Neural crest cell (in vitro differentiated cells): ENCODE results near the gene NDUFA13. TPM values are rescaled to one million over a fixed set of nuclear protein-coding genes. Genes with fewer than 3 reads are reported as not detected.

Experiments
- DNase-seq: peaks from one replicate; pipeline ENCODE4 v3.0.0; 2021; ENCODE audit warnings: low read depth, mixed read lengths, low spot score
- H3K27ac Mint-ChIP-seq: one replicate; pipeline ENCODE4 v1.8.0; 2021; ENCODE audit warnings: mild to moderate bottlenecking, mixed read lengths; ENCODE audit not compliant: unreplicated experiment
- H3K27me3 Mint-ChIP-seq: 2 replicates; pipeline ENCODE4 v1.8.0; 2021; ENCODE audit warnings: low read depth, mild to moderate bottlenecking, mixed read lengths
- H3K36me3 Mint-ChIP-seq: 2 replicates; pipeline ENCODE4 v1.8.0; 2021; ENCODE audit warnings: low read depth, mild to moderate bottlenecking, mixed read lengths
- H3K4me1 Mint-ChIP-seq: 2 replicates; pipeline ENCODE4 v1.8.0; 2021; ENCODE audit warnings: mixed read lengths
- H3K4me3 Mint-ChIP-seq: one replicate; pipeline ENCODE4 v1.8.0; 2021; ENCODE audit warnings: mild to moderate bottlenecking, mixed read lengths
- H3K9me3 Mint-ChIP-seq: 2 replicates; pipeline ENCODE4 v1.8.0; 2021; ENCODE audit warnings: mixed read lengths
- total RNA-seq: library from RNA; stranded (reverse); gene quantifications from 2 replicates; pipeline ENCODE4 v1.2.1, GENCODE V29; 2021
- TF ChIP-seq, protein P1 (sequence below): fragments of 200-600 bp; sonication (generic); conservative IDR thresholded peaks from 2 replicates; pipeline ENCODE4 v1.5.0; 2021; ENCODE audit warnings: antibody characterized with exemption, mild to moderate bottlenecking

The NDUFA13 gene
- total RNA-seq, 1 donor from 2014 or later = 389 TPM

DNA sequence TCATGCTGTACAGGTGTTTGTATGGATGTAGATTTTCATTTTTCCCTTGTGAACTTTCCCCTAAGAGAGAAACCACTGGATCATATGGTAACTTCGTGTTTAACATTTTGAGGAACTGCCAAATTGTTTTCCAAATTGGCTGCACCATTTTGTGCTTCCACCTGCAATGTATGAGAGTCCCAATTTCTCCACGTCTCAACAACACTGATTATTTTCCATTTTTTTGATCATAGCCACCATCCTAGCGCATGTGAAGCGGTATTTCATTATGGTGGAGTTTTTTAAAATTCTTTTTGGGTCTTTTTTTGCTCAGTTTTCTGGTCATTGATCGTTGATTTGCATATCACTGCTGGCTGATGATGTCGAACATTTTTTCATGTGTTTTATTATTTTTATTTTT is 5.0 kb downstream of the NDUFA13 start:
- Mint-ChIP-seq H3K27ac (no peak overlapping the region), H3K27me3 (peaks cover 1% of the 10 kb centered on the region), H3K4me1 (peaks cover 24% of the 10 kb centered on the region), H3K36me3 (peaks cover 9% of the 10 kb centered on the region), H3K9me3 (no peaks in the 10 kb centered on the region), H3K4me3 (peak overlapping the region; percentile 70)
- TF ChIP-seq, protein P1, sequence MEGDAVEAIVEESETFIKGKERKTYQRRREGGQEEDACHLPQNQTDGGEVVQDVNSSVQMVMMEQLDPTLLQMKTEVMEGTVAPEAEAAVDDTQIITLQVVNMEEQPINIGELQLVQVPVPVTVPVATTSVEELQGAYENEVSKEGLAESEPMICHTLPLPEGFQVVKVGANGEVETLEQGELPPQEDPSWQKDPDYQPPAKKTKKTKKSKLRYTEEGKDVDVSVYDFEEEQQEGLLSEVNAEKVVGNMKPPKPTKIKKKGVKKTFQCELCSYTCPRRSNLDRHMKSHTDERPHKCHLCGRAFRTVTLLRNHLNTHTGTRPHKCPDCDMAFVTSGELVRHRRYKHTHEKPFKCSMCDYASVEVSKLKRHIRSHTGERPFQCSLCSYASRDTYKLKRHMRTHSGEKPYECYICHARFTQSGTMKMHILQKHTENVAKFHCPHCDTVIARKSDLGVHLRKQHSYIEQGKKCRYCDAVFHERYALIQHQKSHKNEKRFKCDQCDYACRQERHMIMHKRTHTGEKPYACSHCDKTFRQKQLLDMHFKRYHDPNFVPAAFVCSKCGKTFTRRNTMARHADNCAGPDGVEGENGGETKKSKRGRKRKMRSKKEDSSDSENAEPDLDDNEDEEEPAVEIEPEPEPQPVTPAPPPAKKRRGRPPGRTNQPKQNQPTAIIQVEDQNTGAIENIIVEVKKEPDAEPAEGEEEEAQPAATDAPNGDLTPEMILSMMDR = no peak
- no peak for DNase-seq

GRCh38 chr19:19523177-19523576 is 7.2 kb downstream of the NDUFA13 start:
- H3K4me1 Mint-ChIP-seq = peaks cover 32% of the 10 kb centered on the region
- no peak overlapping the region for H3K27ac Mint-ChIP-seq
- no peak for DNase-seq
- no peaks in the 10 kb centered on the region for H3K27me3 Mint-ChIP-seq
- H3K36me3 Mint-ChIP-seq = peaks cover 8% of the 10 kb centered on the region
- H3K9me3 Mint-ChIP-seq = no peaks in the 10 kb centered on the region
- no peak overlapping the region for H3K4me3 Mint-ChIP-seq
- TF ChIP-seq, protein P1 = no peak

- peaks cover 8% of the 10 kb centered on the region for H3K36me3 Mint-ChIP-seq
Measured at GRCh38 chr19:19524053-19524452, 8.0 kb downstream of the NDUFA13 start.

DNA sequence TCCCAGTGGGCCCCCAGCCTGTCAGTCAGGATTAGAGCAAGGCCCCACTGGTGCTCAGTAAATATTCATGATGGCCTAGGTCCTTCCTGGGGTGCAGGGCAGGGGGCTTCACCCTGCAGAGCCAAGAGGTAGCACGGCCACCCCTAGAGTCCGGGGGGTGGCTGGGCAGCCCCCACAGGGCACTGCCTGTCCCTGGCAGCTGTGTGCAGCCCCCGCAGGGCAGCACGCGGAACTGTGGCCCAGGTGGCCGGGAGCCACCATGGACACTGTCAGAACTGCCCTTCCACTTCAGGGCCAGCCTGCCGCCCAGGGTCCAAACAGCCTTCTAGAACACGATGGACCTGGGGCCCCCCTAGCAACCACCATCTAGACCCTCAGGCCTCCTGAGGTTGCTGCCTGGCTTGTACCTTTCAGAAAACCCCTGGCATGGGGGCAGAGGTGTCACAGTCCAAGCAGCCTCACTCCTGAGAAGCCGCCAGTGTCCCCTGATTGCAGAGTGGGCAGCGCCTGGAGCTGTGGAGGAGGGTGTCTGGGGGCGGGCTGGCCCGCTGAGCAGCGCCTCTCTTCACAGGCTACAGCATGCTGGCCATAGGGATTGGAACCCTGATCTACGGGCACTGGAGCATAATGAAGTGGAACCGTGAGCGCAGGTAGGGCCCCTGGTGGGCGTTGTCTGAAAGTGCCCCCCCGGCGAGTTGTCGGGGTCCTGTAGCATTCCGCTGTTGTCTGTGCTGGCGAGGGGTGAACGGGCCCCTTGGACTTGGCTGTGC is 9.8 kb downstream of the NDUFA13 start:
- peaks cover 43% of the 10 kb centered on the region for H3K4me1 Mint-ChIP-seq
- no peaks in the 10 kb centered on the region for H3K27me3 Mint-ChIP-seq
- peaks cover 3% of the 10 kb centered on the region for H3K36me3 Mint-ChIP-seq
- TF ChIP-seq, protein P1 = no peak
- H3K27ac Mint-ChIP-seq = peak overlapping the region; percentile 50
- peak overlapping the region; percentile 68 for H3K4me3 Mint-ChIP-seq
- H3K9me3 Mint-ChIP-seq = no peaks in the 10 kb centered on the region
- no peak for DNase-seq

More at GRCh38 chr19:19524053-19524452, 8.0 kb downstream of the NDUFA13 start:
- DNase-seq = no peak
- Mint-ChIP-seq H3K9me3 (no peaks in the 10 kb centered on the region), H3K27ac (no peak overlapping the region), H3K4me1 (peaks cover 32% of the 10 kb centered on the region), H3K27me3 (no peaks in the 10 kb centered on the region), H3K4me3 (no peak overlapping the region)
- TF ChIP-seq, protein P1 = no peak

DNA sequence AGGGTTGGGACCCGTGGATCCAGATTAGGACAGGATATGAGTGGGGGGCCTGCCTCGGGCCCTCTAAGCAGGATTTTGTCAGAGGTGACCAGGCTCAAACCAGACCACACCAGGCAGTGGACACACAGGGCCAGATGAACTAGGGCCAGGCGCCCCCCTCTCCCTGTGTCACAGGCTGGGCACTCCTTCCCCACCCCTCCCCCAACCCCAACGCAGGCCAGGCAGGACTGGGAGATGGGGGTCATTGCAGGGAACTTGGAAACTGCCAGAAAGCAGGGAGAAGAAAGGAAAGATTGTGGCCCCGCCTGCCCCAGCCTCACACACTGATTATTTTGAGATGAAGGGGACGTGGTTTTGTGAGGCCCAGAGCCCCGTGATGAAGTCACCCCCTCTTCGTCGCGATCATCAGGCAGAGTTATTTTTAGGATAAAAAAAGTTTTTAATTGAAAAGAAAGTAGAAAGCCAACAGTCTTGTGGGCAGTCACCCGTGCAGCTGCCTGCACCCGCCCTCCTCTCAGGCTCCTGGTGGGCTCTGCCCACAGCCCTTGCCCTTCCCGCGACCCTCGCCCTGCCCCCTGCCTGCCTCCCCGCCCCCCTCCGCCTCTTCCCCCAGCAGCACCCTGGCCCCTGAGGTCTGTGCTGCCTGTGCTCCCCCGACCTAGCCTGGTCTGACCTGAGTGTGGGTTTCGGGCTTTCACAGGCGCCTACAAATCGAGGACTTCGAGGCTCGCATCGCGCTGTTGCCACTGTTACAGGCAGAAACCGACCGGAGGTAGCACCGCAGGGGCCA is 10.8 kb downstream of the NDUFA13 start:
- Mint-ChIP-seq H3K36me3 (no peaks in the 10 kb centered on the region), H3K4me3 (peak overlapping the region; percentile 68), H3K4me1 (peaks cover 46% of the 10 kb centered on the region), H3K27me3 (peaks cover 3% of the 10 kb centered on the region), H3K9me3 (no peaks in the 10 kb centered on the region), H3K27ac (peak overlapping the region; percentile 92)
- TF ChIP-seq, protein P1 = no peak
- DNase-seq = no peak
